Left lung (tissue), 10 donors: ENCODE results near the gene SLC9A9. TPM values are rescaled to one million over a fixed set of nuclear protein-coding genes. Genes with fewer than 3 reads are reported as not detected.

Source experiments
- ATAC-seq: fragments of 200-7000 bp; cut with Tn5 transposase; one replicate; pipeline ENCODE4 v1.9.1; 2020; ENCODE audit warnings: moderate library complexity
- DNase-seq, 4 donors: peaks; one replicate each; pipeline ENCODE4 v3.0.0-alpha.2; 2013 to 2020
- H3K27ac ChIP-seq, 2 donors: fragments of 200-600 bp; sonication (generic) in 1 of 2; one replicate each; pipeline versions ENCODE4 v1.5.0 to v1.8.0; 2020 to 2021
- H3K27me3 ChIP-seq, 2 donors: fragments of 200-600 bp; sonication (generic) in 1 of 2; one replicate each; pipeline versions ENCODE4 v1.5.0 to v1.8.0; 2020 to 2021
- H3K36me3 ChIP-seq, 2 donors: fragments of 200-600 bp; sonication (generic) in 1 of 2; one replicate each; pipeline versions ENCODE4 v1.5.0 to v1.8.0; 2020 to 2021
- H3K4me1 ChIP-seq, 2 donors: fragments of 200-600 bp; one replicate each; pipeline ENCODE4 v1.8.0; 2021
- H3K4me3 ChIP-seq, 2 donors: fragments of 200-600 bp; sonication (generic) in 1 of 2; one replicate each; pipeline versions ENCODE4 v1.5.0 to v1.8.0; 2020 to 2021; ENCODE audit warnings: mild to moderate bottlenecking in 1 of 2
- H3K9me3 ChIP-seq, 2 donors: fragments of 200-600 bp; sonication (generic) in 1 of 2; one replicate each; pipeline versions ENCODE4 v1.5.0 to v1.8.0; 2020 to 2021
- CTCF ChIP-seq, 2 donors: fragments of 200-600 bp; sonication (generic) in 1 of 2; IDR thresholded peaks; one replicate each; pipeline versions ENCODE4 v1.5.0 to v1.8.0; 2021; ENCODE audit warnings: antibody characterized with exemption in 2 of 2
- intact Hi-C, 2 donors: fragments of 100-400 bp; cut with DNase I; formaldehyde crosslinking; loops; one replicate each; pipeline versions ENCODE4 v1.11.2 to v1.14.2; 2022
- polyA plus RNA-seq, 6 donors: library from polyadenylated mRNA; unstranded; fragments of 120-200 nt; gene quantifications; one replicate each; pipeline ENCODE4 v1.2.1, GENCODE V29; 2013; ENCODE audit not compliant: insufficient read length in 6 of 6
- total RNA-seq, 2 donors: library from RNA; stranded (reverse); fragmentation: NEBNext Ultra II Directional; extraction: Animal tissue kit (Norgen Biotek cat#: 25700); gene quantifications; one replicate each; pipeline ENCODE4 v1.2.1, GENCODE V29; 2021
- donor health status: DM: no; HTN: yes; CAD: no.
- donor health status: DM: no; HTN: no; CAD: no.

SLC9A9 gene
- total and polyA plus RNA-seq, 8 donors = 13.9 to 19.6 (median 16.8) TPM

GRCh38 chr3:143830063-143830462 lies 18.2 kb downstream of the SLC9A9 start:
- TF ChIP-seq CTCF (IDR thresholded peaks at IDR 0.05) = no peak
- Histone ChIP-seq H3K36me3 (no peaks in the 10 kb centered on the region), H3K4me1 (peaks cover 4 to 47% of the 10 kb centered on the region in 2 donors), H3K27ac (no peak overlapping the region), H3K27me3 (no peaks in the 10 kb centered on the region), H3K9me3 (no peaks in the 10 kb centered on the region), H3K4me3 (no peak overlapping the region)
- ATAC-seq (peak; percentile 64), DNase-seq (no peak)
- intact Hi-C loops = no loop called here

GRCh38 chr3:143827425-143827824 lies 20.8 kb downstream of the SLC9A9 start:
- Histone ChIP-seq H3K9me3 (no peaks in the 10 kb centered on the region), H3K4me1 (peaks cover 4 to 63% of the 10 kb centered on the region in 2 donors), H3K27me3 (no peaks in the 10 kb centered on the region), H3K4me3 (no peak overlapping the region), H3K36me3 (no peaks in the 10 kb centered on the region), H3K27ac (no peak overlapping the region)
- intact Hi-C loops = no loop called here
- no peak for DNase-seq
- no peak for TF ChIP-seq CTCF (IDR thresholded peaks at IDR 0.05)
- peak; percentile 35 for ATAC-seq

GRCh38 chr3:143826296-143826695 lies 22.0 kb downstream of the SLC9A9 start:
- Histone ChIP-seq H3K27ac (peak overlapping the region in 1 of 2 donors; percentile 76), H3K36me3 (no peaks in the 10 kb centered on the region), H3K4me3 (no peak overlapping the region), H3K4me1 (peaks cover 4 to 61% of the 10 kb centered on the region in 2 donors), H3K27me3 (no peaks in the 10 kb centered on the region), H3K9me3 (no peaks in the 10 kb centered on the region)
- no peak for TF ChIP-seq CTCF (IDR thresholded peaks at IDR 0.05)
- DNase-seq (no peak), ATAC-seq (peak; percentile 54)
- intact Hi-C loops = no loop called here

GRCh38 chr3:143825513-143825912 lies 22.8 kb downstream of the SLC9A9 start:
- Histone ChIP-seq H3K36me3 (no peaks in the 10 kb centered on the region), H3K27me3 (no peaks in the 10 kb centered on the region), H3K4me1 (peaks cover 4 to 62% of the 10 kb centered on the region in 2 donors), H3K4me3 (no peak overlapping the region), H3K27ac (peak overlapping the region; percentile 13 to 76), H3K9me3 (no peaks in the 10 kb centered on the region)
- no peak for TF ChIP-seq CTCF (IDR thresholded peaks at IDR 0.05)
- ATAC-seq (peak; percentile 35), DNase-seq (no peak)
- intact Hi-C loops = no loop called here

GRCh38 chr3:143824735-143825385 lies 23.4 kb downstream of the SLC9A9 start:
- TF ChIP-seq CTCF (IDR thresholded peaks at IDR 0.05) = no peak
- Histone ChIP-seq H3K36me3 (no peaks in the 10 kb centered on the region), H3K27me3 (no peaks in the 10 kb centered on the region), H3K27ac (peak overlapping the region; percentile 13 to 76), H3K4me1 (peaks cover 2 to 62% of the 10 kb centered on the region in 2 donors), H3K9me3 (no peaks in the 10 kb centered on the region), H3K4me3 (no peak overlapping the region)
- ATAC-seq = no peak
- intact Hi-C loops = no loop called here
- DNase-seq = no peak
